Activated naive CD4-positive, alpha-beta T cell treated with anti-CD3 and anti-CD28 coated beads, Interleukin-2, amount 10 ng/mL, durations not matched to agents 7 days and 5 days (primary cell): Measurements from ENCODE around the gene SLC33A1.
"Not testable (repeated sequence)": the region's sequence is repeated elsewhere in the genome, so short reads cannot be mapped to it uniquely, and the experiment has no call there.

Experiments
- CTCF ChIA-PET: fragments of 350-600 bp; sonication (Branson Sonifier 250); formaldehyde crosslinking; loops from one replicate; lab custom pipeline; 2021; ENCODE audit warnings: antibody characterized with exemption; lab: Charles Lee
- DNase-seq: peaks from one replicate; pipeline ENCODE4 v3.0.0-alpha.2; 2020
- H3K27ac Mint-ChIP-seq: one replicate; pipeline ENCODE4 v1.8.0; 2021; ENCODE audit warnings: mild to moderate bottlenecking, moderate library complexity, mixed read lengths
- H3K27me3 Mint-ChIP-seq: one replicate; pipeline ENCODE4 v1.8.0; 2021; ENCODE audit warnings: mild to moderate bottlenecking, mixed read lengths
- H3K36me3 Mint-ChIP-seq: one replicate; pipeline ENCODE4 v1.8.0; 2021; ENCODE audit warnings: mixed read lengths
- H3K4me1 Mint-ChIP-seq: one replicate; pipeline ENCODE4 v1.8.0; 2021; ENCODE audit warnings: mixed read lengths
- H3K4me3 Mint-ChIP-seq: one replicate; pipeline ENCODE4 v1.8.0; 2021; ENCODE audit warnings: mild to moderate bottlenecking, moderate library complexity, mixed read lengths
- H3K9me3 Mint-ChIP-seq: one replicate; pipeline ENCODE4 v1.8.0; 2021; ENCODE audit warnings: mixed read lengths

SLC33A1 gene

DNA sequence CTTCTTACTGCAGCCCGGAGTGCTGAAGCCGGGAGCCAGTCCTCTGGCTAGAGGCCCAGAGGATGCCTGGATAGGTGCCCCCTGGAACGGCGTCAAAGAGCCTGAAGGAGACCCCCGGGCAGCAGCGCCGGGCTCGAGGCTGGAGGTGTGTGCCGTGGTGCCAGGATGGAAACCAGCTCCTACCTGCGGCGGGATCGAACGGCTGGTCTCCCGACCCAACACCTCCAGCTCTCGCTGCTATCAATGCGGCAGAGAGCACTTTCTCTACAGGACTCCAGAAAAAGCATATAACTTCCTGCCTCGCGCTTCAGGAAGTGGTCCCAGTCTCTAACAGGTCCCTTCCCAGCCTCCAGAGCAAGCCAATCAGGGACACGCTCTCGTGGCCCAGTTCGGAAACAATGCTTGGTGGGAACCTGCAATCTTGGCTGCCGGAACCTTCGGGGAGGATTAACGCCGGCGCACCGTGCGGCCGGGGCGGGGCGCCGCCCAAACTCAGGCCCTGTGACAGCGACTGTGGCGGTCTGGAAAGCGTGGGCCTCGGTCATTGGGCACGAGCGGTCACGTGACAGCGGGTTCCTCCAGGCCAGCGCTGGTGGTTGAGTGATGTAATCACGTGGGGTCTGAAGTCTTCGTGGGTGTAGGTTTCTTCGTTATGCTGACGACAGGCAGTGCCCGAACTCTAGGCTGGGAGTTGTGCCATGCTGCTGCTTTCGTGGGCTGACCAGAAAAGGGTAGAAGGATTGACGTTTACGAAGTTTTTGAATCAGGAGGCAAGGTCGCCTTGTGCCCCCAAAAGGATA, at the start of gene SLC33A1:
Gene SLC33A1, minus strand, starts transcription at position 287 of the 800 bp plus-strand sequence. CDS start 430 bp downstream, outside the sequence.
- peak; percentile 99 for DNase-seq
- no peaks in the 10 kb centered on the region for H3K9me3 Mint-ChIP-seq
- H3K4me3 Mint-ChIP-seq = peak within 1 kb of the TSS; percentile 86
- peaks cover 26% of the 10 kb centered on the region for H3K36me3 Mint-ChIP-seq
- CTCF ChIA-PET = interaction anchor here (2.1 to 3.2 kb wide), 2 partner anchors 15 to 48 kb away, joined by 8 to 20 read pairs; partner anchors contain the start of gene C3orf33
- H3K27ac Mint-ChIP-seq = peak within 1 kb of the TSS; percentile 100
- peaks cover 21% of the 10 kb centered on the region for H3K27me3 Mint-ChIP-seq
- H3K4me1 Mint-ChIP-seq = peaks cover 42% of the 10 kb centered on the region

DNA sequence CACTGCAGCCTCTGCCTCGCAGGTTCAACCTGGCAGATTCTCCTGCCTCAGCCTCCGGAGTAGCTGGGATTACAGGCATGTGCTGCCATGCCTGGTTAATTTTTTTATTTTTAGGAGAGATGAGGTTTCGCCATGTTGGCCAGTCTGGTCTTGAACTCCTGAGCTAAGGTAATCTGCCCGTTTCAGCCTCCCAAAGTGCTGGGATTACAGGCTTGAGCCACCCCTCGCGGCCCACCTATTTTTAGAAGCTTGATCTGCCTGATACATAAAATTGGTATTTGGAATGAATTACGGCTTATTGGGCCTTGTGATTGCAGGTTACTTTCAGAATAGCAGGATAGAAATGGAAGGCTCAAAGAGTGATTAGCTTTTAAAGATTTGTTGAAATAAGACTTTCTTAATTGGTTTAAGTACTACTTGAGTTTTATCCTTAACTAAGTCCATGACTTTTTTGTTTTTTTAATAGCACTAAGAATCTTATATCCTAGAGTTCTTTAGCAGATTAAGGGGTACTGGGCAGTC, 41.2 kb upstream of the SLC33A1 start:
- Mint-ChIP-seq H3K36me3 (peaks cover 44% of the 10 kb centered on the region), H3K4me3 (no peak overlapping the region), H3K27me3 (no peaks in the 10 kb centered on the region), H3K27ac (no peak overlapping the region), H3K4me1 (peaks cover 2% of the 10 kb centered on the region), H3K9me3 (no peaks in the 10 kb centered on the region)
- DNase-seq = no peak
- CTCF ChIA-PET = interaction anchor here (0.7 to 3.2 kb wide), 3 partner anchors 10 to 89 kb away, joined by 3 to 12 read pairs (median 3); partner anchors contain the start of gene C3orf33

DNA sequence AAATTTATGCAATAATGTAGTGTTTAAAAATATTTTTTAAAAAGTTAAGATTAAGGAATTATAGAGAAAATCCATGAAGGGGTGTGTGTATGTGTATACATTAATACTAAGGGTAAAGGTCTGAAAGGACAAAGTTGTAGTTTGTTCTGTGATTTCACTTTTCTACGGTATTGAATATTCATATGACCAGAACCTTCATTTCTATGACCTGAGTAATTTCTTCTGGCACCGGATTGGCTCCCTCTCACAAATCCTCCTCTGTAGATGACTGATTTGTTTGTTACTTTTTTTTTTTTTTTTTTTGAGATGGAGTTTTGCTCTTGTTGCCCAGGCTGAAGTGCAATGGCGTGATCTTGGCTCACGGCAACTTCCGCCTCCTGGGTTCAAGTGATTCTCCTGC, 37.1 kb upstream of the SLC33A1 start:
- Mint-ChIP-seq H3K36me3 (peaks cover 21% of the 10 kb centered on the region), H3K27ac (no peak overlapping the region), H3K9me3 (no peaks in the 10 kb centered on the region), H3K4me1 (peaks cover 18% of the 10 kb centered on the region), H3K4me3 (no peak overlapping the region), H3K27me3 (no peaks in the 10 kb centered on the region)
- CTCF ChIA-PET = no interaction called here
- DNase-seq = no peak

DNA sequence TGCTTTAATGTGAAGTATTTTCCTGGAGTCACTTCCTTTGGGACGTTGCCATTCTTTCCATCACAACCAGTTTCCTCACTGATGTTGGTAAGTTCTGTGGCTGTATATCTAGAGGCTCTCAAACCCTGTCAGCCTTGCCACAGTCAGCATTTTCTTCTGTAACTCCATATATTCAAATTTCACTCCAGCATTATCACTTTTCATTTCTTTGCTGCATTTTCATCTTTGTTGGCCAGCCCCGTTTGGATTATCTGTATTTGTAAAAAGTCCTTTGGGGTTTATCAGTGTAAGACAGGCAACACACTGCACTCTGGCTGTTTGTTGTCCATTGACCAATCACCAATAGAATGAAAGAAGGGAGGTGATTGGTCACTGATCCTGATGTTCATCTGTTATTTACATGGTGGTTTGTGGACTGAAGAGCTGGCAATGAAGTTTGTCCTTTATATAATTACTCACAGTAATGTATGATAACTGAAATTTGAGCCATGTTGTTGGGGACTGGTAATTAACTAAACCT, 36.5 kb upstream of the SLC33A1 start:
- DNase-seq = no peak
- Mint-ChIP-seq H3K4me1 (peaks cover 18% of the 10 kb centered on the region), H3K27ac (no peak overlapping the region), H3K9me3 (no peaks in the 10 kb centered on the region), H3K4me3 (no peak overlapping the region), H3K36me3 (peaks cover 19% of the 10 kb centered on the region), H3K27me3 (no peaks in the 10 kb centered on the region)
- CTCF ChIA-PET = interaction anchor here (0.8 kb wide), 1 partner anchor 20 kb away, joined by 3 read pairs; no protein-coding TSS in a partner anchor

DNA sequence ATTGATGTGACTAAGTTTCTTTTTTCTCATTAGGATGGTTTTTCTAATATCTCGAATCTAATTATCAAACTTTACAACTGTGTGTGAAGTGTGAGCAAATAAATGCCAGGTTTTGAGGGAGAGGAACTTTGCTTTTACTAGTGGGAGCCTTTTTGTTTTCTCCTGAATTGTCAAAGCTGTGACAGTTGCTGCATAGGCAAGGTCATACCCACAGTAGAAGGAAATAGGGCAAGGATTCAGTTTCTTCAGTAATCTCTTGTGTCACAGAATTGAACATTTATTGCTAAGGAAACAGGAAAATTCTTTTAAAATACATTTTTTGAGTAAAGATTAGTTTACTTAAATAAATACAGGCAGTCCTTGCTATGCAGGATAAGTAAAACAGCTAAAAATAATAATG, 35.7 kb upstream of the SLC33A1 start:
- Mint-ChIP-seq H3K4me1 (peaks cover 18% of the 10 kb centered on the region), H3K4me3 (no peak overlapping the region), H3K27ac (no peak overlapping the region), H3K36me3 (peaks cover 14% of the 10 kb centered on the region), H3K27me3 (no peaks in the 10 kb centered on the region), H3K9me3 (no peaks in the 10 kb centered on the region)
- CTCF ChIA-PET = interaction anchor here (0.8 to 1.1 kb wide), 2 partner anchors 19 to 84 kb away, joined by 3 to 4 read pairs; partner anchors contain the start of gene C3orf33
- DNase-seq = no peak

DNA sequence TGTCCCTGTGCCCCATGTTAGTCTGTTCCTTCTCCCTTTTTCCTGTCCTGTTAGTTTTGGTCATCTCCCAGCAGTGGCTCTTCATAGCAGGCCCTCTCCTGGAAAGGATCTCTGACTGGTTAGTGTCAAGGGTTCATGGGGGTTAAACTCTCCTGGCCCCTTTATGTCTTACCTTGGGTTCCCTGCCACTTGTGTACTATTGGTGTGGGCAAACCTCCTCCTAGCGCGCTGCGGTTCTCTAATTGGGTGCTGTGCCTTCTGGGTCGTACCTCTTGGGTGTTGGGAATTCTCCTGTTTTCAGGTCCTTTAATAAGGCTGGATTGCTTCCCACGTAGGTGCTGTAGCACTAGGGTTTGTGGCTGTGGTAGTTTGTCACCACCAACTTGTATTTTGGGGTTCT, 35.0 kb upstream of the SLC33A1 start:
- CTCF ChIA-PET = interaction anchor here (1.1 kb wide), 1 partner anchor 83 kb away, joined by 4 read pairs; the partner anchor contains the start of gene C3orf33
- no peak for DNase-seq
- Mint-ChIP-seq H3K4me1 (peaks cover 21% of the 10 kb centered on the region), H3K27ac (no peak overlapping the region), H3K27me3 (no peaks in the 10 kb centered on the region), H3K9me3 (no peaks in the 10 kb centered on the region), H3K36me3 (peaks cover 10% of the 10 kb centered on the region), H3K4me3 (no peak overlapping the region)

DNA sequence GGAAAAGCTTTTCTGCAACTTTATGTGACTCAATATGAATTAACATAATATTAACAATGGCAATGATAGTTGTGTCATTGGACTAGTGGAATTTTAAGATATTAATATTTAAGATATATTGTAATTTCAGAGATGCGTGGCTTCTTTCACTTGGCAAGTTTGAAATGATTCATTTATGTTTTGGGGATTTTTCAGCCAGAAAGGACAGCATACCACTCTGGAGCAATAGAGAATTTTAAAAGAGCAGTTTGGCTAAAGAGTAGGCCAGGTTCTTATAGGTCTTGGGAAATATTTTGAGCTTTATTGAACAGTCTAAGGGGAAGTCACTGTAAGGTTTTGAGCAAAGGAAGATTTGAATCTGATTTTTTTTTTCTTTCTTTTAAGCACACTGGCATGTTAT, 32.7 kb upstream of the SLC33A1 start:
- Mint-ChIP-seq H3K4me1 (peaks cover 21% of the 10 kb centered on the region), H3K27me3 (no peaks in the 10 kb centered on the region), H3K36me3 (peaks cover 3% of the 10 kb centered on the region), H3K9me3 (no peaks in the 10 kb centered on the region), H3K4me3 (no peak overlapping the region), H3K27ac (no peak overlapping the region)
- no peak for DNase-seq
- CTCF ChIA-PET = no interaction called here

DNA sequence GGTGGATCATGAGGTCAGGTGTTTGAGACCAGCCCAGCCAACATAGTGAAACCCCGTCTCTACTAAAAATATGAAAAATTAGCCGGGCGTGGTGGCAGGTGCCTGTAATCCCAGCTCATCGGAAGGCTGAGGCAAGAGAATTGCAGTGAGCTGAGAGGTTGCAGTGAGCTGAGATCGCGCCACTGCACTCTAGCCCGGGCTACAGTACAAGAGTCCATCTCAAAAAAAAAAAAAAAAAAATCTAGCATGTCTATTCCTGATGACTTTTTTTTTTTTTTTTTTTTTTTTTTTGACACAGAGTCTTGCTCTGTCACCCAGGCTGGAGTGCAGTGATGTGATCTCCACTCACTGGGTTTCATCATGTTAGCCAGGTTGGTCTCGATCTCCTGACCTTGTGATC, 32.1 kb upstream of the SLC33A1 start:
- CTCF ChIA-PET, H3K36me3 Mint-ChIP-seq, H3K27me3 Mint-ChIP-seq, H3K27ac Mint-ChIP-seq, DNase-seq, H3K4me3 Mint-ChIP-seq, H3K9me3 Mint-ChIP-seq: not testable (repeated sequence)
- peaks cover 25% of the 10 kb centered on the region for H3K4me1 Mint-ChIP-seq

DNA sequence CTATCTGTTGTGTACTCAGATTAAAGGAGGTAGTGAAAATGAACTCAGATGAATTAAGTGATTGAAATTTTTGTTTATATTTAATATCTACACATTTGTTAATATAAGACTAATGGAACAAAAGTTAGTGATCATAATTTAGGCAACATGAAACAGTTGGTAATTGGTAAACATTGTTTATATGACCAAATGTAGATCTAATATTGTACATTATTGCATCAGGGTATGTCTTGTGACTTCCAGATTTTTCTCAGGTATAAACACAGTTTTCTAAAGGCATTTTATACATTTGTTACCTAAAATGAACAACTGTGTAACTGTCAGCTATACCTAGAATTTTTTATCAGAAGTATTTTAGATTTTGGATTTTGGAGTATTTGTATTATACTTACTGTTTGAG, 31.1 kb upstream of the SLC33A1 start:
- CTCF ChIA-PET = interaction anchor here (1.0 kb wide), 1 partner anchor 80 kb away, joined by 3 read pairs; the partner anchor contains the start of gene C3orf33
- no peak for DNase-seq
- Mint-ChIP-seq H3K27me3 (no peaks in the 10 kb centered on the region), H3K27ac (no peak overlapping the region), H3K4me1 (peaks cover 30% of the 10 kb centered on the region), H3K4me3 (no peak overlapping the region), H3K9me3 (no peaks in the 10 kb centered on the region), H3K36me3 (no peaks in the 10 kb centered on the region)

DNA sequence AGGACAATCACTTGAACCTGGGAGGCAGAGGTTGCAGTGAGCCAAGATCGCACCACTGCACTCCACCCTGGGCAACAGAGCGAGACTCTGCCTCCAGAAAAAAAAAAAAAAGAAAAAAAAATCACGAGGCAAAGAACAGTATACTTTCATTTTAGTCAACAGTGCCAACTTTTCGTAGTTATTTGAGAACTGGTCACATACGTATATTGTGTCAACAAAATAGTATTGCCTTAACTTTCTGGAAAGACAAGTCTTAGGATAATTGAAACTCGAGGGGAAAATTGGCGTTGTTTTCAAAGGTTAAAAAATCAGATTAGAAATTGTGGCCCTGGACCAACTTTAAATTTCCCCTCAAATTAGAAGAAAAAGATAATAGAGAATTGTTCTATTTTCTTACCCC, 30.1 kb upstream of the SLC33A1 start:
- CTCF ChIA-PET = interaction anchor here (1.0 kb wide), 1 partner anchor 79 kb away, joined by 3 read pairs; the partner anchor contains the start of gene C3orf33
- no peaks in the 10 kb centered on the region for H3K9me3 Mint-ChIP-seq
- no peak for DNase-seq
- H3K4me1 Mint-ChIP-seq = peaks cover 33% of the 10 kb centered on the region
- no peaks in the 10 kb centered on the region for H3K27me3 Mint-ChIP-seq
- no peak overlapping the region for H3K4me3 Mint-ChIP-seq
- no peak overlapping the region for H3K27ac Mint-ChIP-seq
- no peaks in the 10 kb centered on the region for H3K36me3 Mint-ChIP-seq

DNA sequence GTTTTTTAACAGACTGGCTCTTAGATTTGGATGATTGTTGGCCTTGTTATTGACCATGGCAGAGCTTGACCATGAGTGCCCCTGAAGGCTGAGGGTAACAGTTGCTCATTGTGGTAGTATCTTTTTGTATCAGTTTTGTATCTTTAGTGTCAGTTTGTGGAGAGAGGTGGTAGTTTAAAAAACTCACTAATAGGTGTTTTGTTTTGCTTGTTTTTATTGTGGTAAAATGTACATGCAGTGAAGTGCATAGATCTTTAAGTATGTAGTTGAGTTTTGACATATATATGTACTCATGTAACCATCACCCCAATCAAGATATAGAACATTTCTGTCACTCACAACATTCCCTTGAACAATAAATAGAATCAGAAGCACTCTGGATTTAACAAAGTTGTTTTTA, 26.1 kb upstream of the SLC33A1 start:
- no peak overlapping the region for H3K27ac Mint-ChIP-seq
- no peak overlapping the region for H3K4me3 Mint-ChIP-seq
- H3K4me1 Mint-ChIP-seq = peaks cover 43% of the 10 kb centered on the region
- no peaks in the 10 kb centered on the region for H3K27me3 Mint-ChIP-seq
- H3K9me3 Mint-ChIP-seq = no peaks in the 10 kb centered on the region
- peaks cover 4% of the 10 kb centered on the region for H3K36me3 Mint-ChIP-seq
- CTCF ChIA-PET = no interaction called here
- no peak for DNase-seq

DNA sequence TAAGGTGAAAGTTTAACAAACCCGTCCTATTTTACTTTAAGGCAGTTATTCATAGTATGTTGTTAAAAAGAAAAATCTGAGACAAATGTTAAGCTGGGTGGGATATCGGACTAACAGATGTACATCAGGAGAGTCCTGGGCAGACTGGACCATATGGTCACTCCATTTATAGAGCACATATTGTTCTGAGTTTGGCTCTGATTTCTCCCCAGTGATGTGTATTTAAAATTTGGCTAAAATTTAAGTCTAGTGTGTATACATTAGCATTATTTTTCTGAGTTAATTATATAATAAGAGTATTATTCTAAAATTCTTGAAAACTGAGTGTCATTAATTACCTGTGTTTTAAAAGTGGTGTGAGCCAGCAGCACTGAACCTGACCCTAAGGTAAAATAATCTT, 22.3 kb upstream of the SLC33A1 start:
- H3K27me3 Mint-ChIP-seq = no peaks in the 10 kb centered on the region
- CTCF ChIA-PET = interaction anchor here (0.8 kb wide), 1 partner anchor 47 kb away, joined by 3 read pairs; no protein-coding TSS in a partner anchor
- no peak for DNase-seq
- H3K36me3 Mint-ChIP-seq = peaks cover 11% of the 10 kb centered on the region
- no peak overlapping the region for H3K27ac Mint-ChIP-seq
- H3K4me1 Mint-ChIP-seq = peaks cover 57% of the 10 kb centered on the region
- no peak overlapping the region for H3K4me3 Mint-ChIP-seq
- no peaks in the 10 kb centered on the region for H3K9me3 Mint-ChIP-seq

DNA sequence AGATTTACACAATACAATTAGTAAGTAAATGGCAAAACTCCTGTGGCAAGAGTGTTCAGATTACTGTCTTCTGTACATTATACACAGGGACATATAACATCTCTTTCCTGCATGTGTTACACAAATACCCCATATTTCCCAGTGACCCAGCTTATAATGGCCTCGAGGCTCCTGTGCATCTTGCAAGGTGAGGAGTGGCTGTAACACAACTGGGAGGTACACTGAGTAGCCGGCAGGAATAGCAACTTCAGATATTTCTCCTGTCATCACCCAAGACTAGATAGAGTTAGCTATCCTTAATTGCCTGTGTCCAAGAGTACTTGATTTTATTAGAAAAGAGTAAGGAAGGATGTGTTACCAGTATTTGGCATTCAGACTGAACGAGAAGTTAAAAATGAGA, 21.8 kb upstream of the SLC33A1 start:
- H3K4me3 Mint-ChIP-seq = no peak overlapping the region
- CTCF ChIA-PET = interaction anchor here (0.8 kb wide), 1 partner anchor 47 kb away, joined by 3 read pairs; no protein-coding TSS in a partner anchor
- H3K27ac Mint-ChIP-seq = no peak overlapping the region
- no peak for DNase-seq
- H3K9me3 Mint-ChIP-seq = no peaks in the 10 kb centered on the region
- no peaks in the 10 kb centered on the region for H3K27me3 Mint-ChIP-seq
- H3K36me3 Mint-ChIP-seq = peaks cover 11% of the 10 kb centered on the region
- peaks cover 54% of the 10 kb centered on the region for H3K4me1 Mint-ChIP-seq

DNA sequence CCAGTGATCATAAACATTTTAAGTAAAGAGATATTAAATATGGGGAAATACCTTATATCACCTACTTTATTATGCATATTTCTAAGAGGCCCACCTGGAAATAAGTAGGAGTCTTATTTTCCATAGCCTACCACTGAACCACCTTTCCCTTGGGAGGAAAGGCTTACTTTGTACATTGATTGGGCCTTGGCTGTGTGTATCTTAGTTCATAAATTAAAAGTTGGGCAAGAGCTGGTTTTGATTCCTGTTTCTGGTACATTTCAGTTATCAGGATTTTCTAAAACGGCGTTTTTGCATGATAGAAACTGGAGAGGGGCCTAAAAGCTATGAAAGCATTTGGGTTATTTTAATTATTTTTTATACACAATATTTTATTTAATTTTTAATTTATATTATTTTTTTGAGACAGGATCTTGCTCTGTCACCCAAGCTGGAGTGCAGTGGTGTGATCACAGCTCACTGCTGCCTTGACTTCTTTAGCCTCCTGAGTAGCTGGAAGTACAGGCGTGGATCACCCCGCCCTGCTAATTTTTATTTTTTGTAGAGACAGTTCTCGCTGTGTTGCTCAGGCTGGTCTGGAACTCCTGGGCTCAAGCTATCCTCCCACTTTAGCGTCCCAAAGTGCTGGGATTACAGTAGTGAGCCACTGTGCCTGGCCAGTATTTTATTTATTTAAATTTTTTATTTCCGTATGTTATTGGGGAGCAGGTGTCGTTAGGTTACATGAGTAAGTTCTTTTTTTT, 18.8 kb upstream of the SLC33A1 start:
- DNase-seq = no peak
- H3K36me3 Mint-ChIP-seq = peaks cover 9% of the 10 kb centered on the region
- H3K4me3 Mint-ChIP-seq = peak overlapping the region; percentile 96
- H3K27ac Mint-ChIP-seq = no peak overlapping the region
- peaks cover 44% of the 10 kb centered on the region for H3K4me1 Mint-ChIP-seq
- CTCF ChIA-PET = interaction anchor here (0.6 to 4.4 kb wide), 2 partner anchors 67 to 118 kb away, joined by 4 to 39 read pairs; partner anchors contain the start of gene C3orf33
- H3K9me3 Mint-ChIP-seq = no peaks in the 10 kb centered on the region
- H3K27me3 Mint-ChIP-seq = no peaks in the 10 kb centered on the region
